MM.1S (cell line): ENCODE results near the gene CYP19A1.

Experiments used
- DNase-seq: peaks from one replicate; pipeline ENCODE4 v3.0.0-alpha.2; 2015
- H2AFZ ChIP-seq: fragments of 300-600 bp; sonication (generic); 2 replicates; pipeline ENCODE4 v1.6.0; 2016; ENCODE audit warnings: antibody characterized with exemption, low read length
- H3F3A ChIP-seq: fragments of 300-600 bp; sonication (generic); 2 replicates; pipeline ENCODE4 v1.6.1; 2016; ENCODE audit warnings: mild to moderate bottlenecking, antibody characterized with exemption, low read length, moderate library complexity, mixed read lengths; ENCODE audit not compliant: insufficient read depth
- H3K27ac ChIP-seq: fragments of 300-600 bp; sonication (generic); 2 replicates; pipeline ENCODE4 v1.5.1; 2016; ENCODE audit warnings: mild to moderate bottlenecking, low read length
- H3K27me3 ChIP-seq: fragments of 300-600 bp; sonication (generic); replicated peaks from 2 replicates; pipeline ENCODE4 v1.6.0; 2016; ENCODE audit warnings: low read length; ENCODE audit not compliant: insufficient read depth
- H3K36me3 ChIP-seq: fragments of 300-600 bp; sonication (generic); replicated peaks from 2 replicates; pipeline ENCODE4 v1.6.1; 2016; ENCODE audit warnings: mild to moderate bottlenecking, low read length, mixed read lengths; ENCODE audit not compliant: insufficient read depth
- H3K4me1 ChIP-seq: fragments of 300-600 bp; sonication (generic); 2 replicates; pipeline ENCODE4 v1.6.1; 2016; ENCODE audit warnings: low read length, mixed read lengths
- H3K4me2 ChIP-seq: fragments of 300-600 bp; sonication (generic); 2 replicates; pipeline ENCODE4 v1.6.0; 2016; ENCODE audit warnings: low read depth, low read length
- H3K4me3 ChIP-seq: fragments of 300-600 bp; sonication (generic); 2 replicates; pipeline ENCODE4 v1.5.1; 2016; ENCODE audit warnings: low read length, mixed read lengths
- H3K79me2 ChIP-seq: fragments of 300-600 bp; sonication (generic); 2 replicates; pipeline ENCODE4 v1.6.1; 2016; ENCODE audit warnings: mixed run types, low read length, mixed read lengths
- H3K9ac ChIP-seq: fragments of 300-600 bp; sonication (generic); 2 replicates; pipeline ENCODE4 v1.6.1; 2016; ENCODE audit warnings: low read length, mixed read lengths
- H3K9me2 ChIP-seq: fragments of 300-600 bp; sonication (generic); replicated peaks from 2 replicates; pipeline ENCODE4 v1.6.1; 2016; ENCODE audit warnings: mild to moderate bottlenecking, low read length, mixed read lengths; ENCODE audit not compliant: insufficient read depth
- H3K9me3 ChIP-seq: fragments of 300-600 bp; sonication (generic); replicated peaks from 2 replicates; pipeline ENCODE4 v1.6.1; 2016; ENCODE audit warnings: mild to moderate bottlenecking, low read length, mixed read lengths; ENCODE audit not compliant: insufficient read depth
- H4K20me1 ChIP-seq: fragments of 300-600 bp; sonication (generic); 2 replicates; pipeline ENCODE4 v1.6.1; 2016; ENCODE audit warnings: mild to moderate bottlenecking, low read length, moderate library complexity, mixed read lengths; ENCODE audit not compliant: insufficient read depth
- EZH2 ChIP-seq: fragments of 300-600 bp; sonication (generic); optimal IDR thresholded peaks from 2 replicates; pipeline ENCODE3; 2017; ENCODE audit warnings: low read depth, mild to moderate bottlenecking, antibody characterized with exemption, low read length, mixed read lengths
- EZH2phosphoT487 ChIP-seq: fragments of 300-600 bp; sonication (generic); IDR thresholded peaks from 2 replicates; pipeline ENCODE4 v1.6.1; 2018; ENCODE audit warnings: antibody characterized with exemption, low read length
- TF ChIP-seq, protein P1 (sequence below): fragments of 300-600 bp; sonication (generic); IDR thresholded peaks from 2 replicates; pipeline ENCODE4 v1.5.1; 2016; ENCODE audit warnings: antibody characterized with exemption, low read length, mixed read lengths

Gene CYP19A1

DNA sequence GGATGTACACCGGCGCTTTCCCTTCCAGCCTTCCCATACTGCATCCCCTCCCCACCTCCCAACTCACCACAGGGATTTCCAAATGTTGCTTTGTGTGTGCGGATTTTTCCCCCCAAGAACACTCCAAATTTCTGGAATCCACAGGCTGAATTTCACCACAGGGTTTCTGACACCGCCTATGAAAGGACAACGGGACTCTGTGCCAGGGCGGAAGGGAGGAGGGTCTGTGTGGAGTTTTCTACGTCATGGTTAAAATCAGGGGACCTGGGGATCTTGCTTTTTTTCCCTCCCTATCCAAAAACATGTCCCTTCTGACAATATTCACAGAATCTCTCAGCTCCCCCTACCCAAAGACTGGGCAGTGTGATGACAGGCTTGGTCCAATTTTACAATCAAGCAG, 14.6 kb downstream of the CYP19A1 start:
- H4K20me1 ChIP-seq, result no peaks in the 10 kb centered on the region
- H3K27me3 ChIP-seq, result no peaks in the 10 kb centered on the region
- H3K4me3 ChIP-seq, result no peak overlapping the region
- DNase-seq, result no peak
- no peaks in the 10 kb centered on the region for H3K36me3 ChIP-seq
- no peaks in the 10 kb centered on the region for H3F3A ChIP-seq
- H2AFZ ChIP-seq, result no peak overlapping the region
- no peaks in the 10 kb centered on the region for H3K9me2 ChIP-seq
- H3K4me2 ChIP-seq, result no peak overlapping the region
- TF ChIP-seq EZH2phosphoT487, result no peak
- TF ChIP-seq EZH2, result no peak
- TF ChIP-seq, protein P1, sequence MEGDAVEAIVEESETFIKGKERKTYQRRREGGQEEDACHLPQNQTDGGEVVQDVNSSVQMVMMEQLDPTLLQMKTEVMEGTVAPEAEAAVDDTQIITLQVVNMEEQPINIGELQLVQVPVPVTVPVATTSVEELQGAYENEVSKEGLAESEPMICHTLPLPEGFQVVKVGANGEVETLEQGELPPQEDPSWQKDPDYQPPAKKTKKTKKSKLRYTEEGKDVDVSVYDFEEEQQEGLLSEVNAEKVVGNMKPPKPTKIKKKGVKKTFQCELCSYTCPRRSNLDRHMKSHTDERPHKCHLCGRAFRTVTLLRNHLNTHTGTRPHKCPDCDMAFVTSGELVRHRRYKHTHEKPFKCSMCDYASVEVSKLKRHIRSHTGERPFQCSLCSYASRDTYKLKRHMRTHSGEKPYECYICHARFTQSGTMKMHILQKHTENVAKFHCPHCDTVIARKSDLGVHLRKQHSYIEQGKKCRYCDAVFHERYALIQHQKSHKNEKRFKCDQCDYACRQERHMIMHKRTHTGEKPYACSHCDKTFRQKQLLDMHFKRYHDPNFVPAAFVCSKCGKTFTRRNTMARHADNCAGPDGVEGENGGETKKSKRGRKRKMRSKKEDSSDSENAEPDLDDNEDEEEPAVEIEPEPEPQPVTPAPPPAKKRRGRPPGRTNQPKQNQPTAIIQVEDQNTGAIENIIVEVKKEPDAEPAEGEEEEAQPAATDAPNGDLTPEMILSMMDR, result no peak
- H3K79me2 ChIP-seq, result no peaks in the 10 kb centered on the region
- no peaks in the 10 kb centered on the region for H3K9me3 ChIP-seq
- no peaks in the 10 kb centered on the region for H3K4me1 ChIP-seq
- H3K9ac ChIP-seq, result no peak overlapping the region
- no peak overlapping the region for H3K27ac ChIP-seq

DNA sequence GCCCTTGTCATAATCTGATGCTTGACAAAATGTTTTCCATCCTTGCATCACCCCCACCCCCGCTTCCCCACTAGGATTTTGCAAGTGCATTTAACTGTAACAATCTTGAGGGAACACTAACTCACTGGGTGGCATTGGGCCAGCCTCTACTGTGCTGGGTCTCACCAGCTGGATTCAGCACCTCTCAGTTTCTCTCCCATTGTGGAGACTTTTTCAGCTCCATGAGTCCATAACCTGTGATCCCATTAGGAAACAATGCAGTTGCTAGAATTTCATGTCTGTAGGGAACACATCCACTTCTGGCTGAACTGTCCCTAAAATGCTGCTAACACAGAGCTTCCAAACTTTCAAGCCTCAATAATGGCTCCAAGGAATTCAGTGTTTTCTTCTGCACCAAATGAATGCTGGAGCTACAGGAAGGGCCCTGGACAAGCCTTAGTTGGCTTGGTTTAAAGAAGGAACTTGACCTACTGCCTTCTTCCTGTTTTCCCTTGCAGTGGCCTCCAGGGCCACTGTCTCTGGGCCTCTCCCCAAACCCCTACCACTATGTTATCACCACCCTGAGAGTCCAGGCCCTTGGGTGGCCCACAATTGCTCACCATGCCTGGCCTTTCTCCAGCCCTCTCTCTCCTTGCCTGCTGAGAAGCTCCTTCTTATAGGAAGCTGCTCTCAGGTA, 15.6 kb downstream of the CYP19A1 start:
- H3K27ac ChIP-seq, result no peak overlapping the region
- H4K20me1 ChIP-seq, result no peaks in the 10 kb centered on the region
- no peaks in the 10 kb centered on the region for H3K9me3 ChIP-seq
- H3K36me3 ChIP-seq, result no peaks in the 10 kb centered on the region
- H3K79me2 ChIP-seq, result no peaks in the 10 kb centered on the region
- H2AFZ ChIP-seq, result no peak overlapping the region
- H3K27me3 ChIP-seq, result no peaks in the 10 kb centered on the region
- H3K9ac ChIP-seq, result no peak overlapping the region
- H3K4me2 ChIP-seq, result no peak overlapping the region
- DNase-seq, result no peak
- TF ChIP-seq EZH2 (no peak), EZH2phosphoT487 (no peak)
- TF ChIP-seq, protein P1, result no peak
- H3K4me3 ChIP-seq, result no peak overlapping the region
- no peaks in the 10 kb centered on the region for H3K9me2 ChIP-seq
- H3F3A ChIP-seq, result no peaks in the 10 kb centered on the region
- H3K4me1 ChIP-seq, result no peaks in the 10 kb centered on the region

DNA sequence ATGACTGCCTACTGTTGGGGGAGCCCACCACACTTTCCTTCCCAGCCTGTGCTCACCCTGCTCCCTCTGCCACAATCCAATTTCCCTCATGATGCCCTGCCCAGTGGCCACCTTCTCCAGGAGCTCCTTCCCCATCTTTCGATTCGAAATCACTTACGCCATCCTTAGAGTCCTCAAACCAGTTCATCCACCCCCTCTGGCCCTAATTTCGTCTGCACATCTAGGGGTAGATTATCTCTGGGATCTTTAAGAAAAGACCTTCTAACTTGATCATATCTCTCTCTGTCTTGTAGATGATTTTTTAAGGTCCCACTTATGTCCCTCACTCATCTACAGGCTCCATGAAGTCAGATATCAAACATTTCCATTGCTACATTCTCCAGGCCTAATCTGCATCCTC, 17.1 kb downstream of the CYP19A1 start:
- H3K9ac ChIP-seq, result no peak overlapping the region
- no peak for DNase-seq
- no peak overlapping the region for H3K27ac ChIP-seq
- no peaks in the 10 kb centered on the region for H3F3A ChIP-seq
- H3K9me2 ChIP-seq, result no peaks in the 10 kb centered on the region
- TF ChIP-seq EZH2, result no peak
- TF ChIP-seq, protein P1, result no peak
- TF ChIP-seq EZH2phosphoT487, result no peak
- no peaks in the 10 kb centered on the region for H3K36me3 ChIP-seq
- H3K27me3 ChIP-seq, result no peaks in the 10 kb centered on the region
- H3K79me2 ChIP-seq, result no peaks in the 10 kb centered on the region
- no peak overlapping the region for H2AFZ ChIP-seq
- no peak overlapping the region for H3K4me2 ChIP-seq
- H4K20me1 ChIP-seq, result no peaks in the 10 kb centered on the region
- no peak overlapping the region for H3K4me3 ChIP-seq
- H3K4me1 ChIP-seq, result no peaks in the 10 kb centered on the region
- no peaks in the 10 kb centered on the region for H3K9me3 ChIP-seq
